HG03135 (cell line): ENCODE measurements around the gene MAP2K5.

Experiments used
- ATAC-seq: cut with Tn5 transposase; IDR thresholded peaks from one replicate; pipeline ENCODE4 v1.9.1; 2021; ENCODE audit warnings: mild to moderate bottlenecking, moderate library complexity; ENCODE audit not compliant: unreplicated experiment

Gene MAP2K5

DNA sequence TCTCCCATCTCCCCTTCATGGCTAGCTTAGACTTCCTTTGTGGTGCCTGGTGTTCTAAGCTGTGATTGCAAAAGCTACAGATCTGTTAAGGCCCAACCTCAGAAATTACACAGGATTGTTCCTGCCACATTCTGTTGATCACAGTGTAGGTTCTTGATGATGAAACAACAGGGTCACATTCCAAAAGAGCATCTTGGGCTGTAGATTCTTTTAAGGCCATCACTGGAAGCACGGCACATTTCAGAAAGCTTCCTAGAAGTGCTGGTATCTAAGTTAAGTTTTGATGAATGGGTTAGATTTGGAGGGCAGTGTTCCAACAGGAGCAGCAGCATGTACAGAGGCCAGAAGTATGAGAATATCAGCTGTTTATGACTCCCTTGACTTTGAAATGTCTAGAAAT is 175.3 kb downstream of the MAP2K5 start:
- no peak for ATAC-seq

DNA sequence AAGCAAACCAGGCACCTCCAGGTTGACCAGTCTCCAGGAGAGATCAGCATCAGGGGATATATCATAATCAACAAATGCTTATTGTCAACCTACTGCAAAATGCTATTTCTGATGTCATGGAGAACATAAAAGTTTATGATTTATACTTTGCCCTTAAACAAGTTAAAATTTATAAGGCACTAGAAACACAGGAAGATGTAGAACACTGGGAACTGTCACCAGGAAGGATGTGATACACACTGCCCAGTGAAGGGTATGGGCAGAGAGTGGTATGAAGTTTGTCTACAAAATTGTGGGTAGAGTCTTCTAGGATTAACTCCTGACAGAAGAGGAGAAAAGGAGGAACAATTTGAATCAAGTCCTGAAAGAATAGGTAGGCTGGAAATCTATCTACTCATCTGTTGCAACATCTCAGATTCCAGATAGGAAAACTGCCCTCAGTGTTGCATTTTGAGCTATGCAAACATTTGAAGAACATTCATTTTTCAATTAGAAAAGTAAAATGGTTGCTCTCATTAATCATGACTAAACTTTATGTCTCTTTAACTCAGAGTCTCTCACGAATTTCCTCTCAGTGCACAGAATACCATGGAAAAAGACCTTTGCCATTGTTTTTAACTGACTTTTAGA is 176.9 kb downstream of the MAP2K5 start:
- ATAC-seq: no peak

DNA sequence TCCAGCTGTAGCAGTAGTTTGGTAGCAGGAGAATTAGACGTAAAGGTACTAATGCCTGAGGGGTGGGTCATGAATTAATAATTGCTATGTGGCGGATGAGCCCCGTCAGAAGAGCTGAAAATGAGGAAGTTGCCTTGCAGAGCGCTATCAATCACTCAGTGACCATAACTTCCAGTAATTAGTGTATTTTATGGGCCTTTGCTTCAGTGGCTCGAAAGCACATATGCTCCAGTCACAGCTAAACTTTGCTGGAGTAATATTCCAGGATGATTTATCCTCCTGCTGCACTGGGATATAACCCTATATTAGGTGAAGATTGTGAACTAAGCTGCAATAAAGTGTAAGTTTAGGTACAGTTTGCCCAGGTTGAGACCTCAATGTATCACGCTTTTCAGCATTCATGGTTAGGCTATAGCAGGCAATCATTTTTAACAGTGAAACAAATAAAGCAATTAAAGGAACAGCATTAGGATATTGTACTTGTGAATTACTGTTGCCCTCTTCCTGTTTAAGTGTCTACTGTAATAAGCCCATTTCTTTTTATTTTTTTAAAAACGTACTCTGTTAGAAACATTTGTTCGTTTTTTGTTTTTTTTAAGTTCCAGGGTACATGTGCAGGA is 178.2 kb downstream of the MAP2K5 start:
- no peak for ATAC-seq

DNA sequence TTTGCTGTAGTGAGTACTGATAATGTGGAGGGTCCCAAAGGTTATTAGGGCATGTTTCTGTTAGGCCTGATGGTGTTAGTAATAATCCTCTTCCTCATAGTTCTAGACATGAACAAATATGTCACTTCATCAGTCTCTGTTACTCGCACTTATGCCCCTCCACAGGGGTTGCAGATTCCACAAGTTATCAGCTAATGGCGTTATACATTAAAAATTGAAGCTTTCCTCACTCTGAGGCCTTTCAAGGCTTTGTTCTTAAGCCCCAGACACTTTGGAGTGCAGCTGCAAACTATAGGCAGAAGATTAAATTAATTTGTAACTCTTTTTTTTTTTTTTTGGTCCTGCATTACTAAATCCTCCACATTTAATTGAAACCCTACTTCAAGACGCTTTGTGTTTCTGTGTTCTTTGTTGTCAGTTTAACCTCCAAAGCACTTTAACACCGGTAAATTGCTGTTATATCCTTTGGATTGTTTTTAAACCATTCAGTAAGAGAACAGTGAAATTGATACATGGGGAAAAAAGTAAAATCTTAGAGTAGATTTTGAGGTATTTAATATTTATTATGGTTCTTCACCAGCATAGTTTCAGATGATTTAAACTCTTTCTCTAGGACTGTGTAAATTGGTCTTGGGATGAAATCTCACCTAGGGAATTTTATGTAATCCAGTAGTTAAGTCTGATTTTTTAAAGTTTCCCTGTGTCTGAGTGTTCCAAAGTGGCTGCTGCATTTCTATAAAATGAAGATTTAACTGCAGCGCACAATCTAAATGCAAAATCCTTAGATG is 179.7 kb downstream of the MAP2K5 start:
- ATAC-seq: no peak

DNA sequence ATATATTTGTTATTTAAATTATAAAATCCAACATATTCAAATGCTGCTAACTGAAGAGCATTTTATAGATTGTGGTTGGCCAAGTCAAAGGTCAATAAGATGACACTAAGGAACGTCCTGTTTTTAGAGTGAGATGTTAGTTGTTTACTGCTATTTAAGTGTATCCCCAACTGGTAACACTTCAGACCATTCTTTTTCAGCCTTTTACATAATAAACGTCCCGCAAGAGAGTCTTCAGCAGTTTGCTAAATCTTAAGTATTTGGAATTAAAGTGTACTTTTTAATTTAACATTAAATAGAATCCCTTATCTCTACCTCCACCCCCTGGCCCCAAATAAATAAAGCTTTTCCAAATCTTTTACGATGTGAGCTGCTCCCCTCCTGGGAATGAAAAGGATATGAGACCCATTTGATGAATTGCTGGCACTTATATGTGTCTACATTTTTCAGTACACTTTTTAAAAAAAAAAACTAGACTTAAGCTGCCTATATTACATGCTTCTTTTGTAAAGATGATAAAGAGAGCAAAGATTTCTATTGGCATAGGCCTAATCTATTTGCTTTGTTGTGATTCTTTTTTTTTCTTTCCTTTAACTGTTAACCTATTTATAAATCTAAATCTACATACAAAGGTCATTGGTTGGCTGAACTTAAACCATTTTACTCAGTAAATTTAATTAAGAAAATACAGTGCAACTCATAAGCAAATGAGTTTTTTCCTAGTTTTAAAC is 181.0 kb downstream of the MAP2K5 start:
- ATAC-seq: no peak

DNA sequence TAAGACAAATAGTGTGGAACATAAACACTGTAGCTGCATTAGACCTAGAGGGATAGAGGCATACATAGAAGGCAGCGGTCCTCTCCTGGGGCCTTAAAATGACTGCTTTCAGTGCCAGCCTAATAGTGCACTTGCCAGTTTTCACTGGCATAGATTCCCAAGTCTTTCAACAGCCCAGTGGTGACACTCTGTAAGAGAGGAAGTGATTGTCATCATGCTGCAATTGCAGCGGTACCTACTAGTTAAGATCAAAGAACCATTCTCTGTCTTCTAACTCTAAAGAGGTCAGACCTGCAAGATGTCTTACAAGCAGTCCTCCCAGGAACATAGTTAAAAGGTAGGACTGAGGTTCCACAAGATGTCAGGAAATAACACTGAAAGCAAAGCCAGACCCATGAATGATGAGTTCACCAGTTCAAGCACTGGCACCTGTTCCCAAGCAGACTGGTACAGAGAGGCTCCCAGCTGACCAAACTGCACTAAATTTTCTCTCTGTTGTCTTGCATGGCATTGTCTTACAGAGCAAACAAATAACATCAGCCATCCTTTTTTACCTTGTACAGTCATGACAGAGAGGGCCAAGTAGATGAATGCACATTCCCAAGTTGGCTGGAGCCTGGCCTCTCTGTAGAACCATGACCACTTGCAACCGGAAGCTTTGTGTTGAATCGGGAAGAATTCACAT is 182.3 kb downstream of the MAP2K5 start:
- no peak for ATAC-seq

DNA sequence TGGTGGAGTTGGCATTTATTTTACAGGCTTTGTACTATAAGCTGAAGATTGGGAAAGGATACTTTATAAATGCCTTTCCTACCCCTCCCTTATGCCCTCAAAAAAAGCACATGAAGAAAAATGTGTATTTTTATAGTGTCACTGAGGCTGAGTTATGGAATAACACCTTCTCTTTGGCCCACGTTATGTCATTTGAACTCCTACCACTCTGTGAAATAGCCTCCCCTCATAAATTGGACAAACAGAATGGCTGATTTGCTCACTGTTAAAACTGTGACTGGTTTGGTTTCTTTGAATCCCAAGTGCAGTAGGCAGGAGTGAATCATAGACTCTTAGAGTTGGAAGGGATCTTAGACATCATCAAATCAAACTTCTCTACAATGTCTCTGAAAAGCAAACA is 187.6 kb downstream of the MAP2K5 start:
- ATAC-seq: no peak

DNA sequence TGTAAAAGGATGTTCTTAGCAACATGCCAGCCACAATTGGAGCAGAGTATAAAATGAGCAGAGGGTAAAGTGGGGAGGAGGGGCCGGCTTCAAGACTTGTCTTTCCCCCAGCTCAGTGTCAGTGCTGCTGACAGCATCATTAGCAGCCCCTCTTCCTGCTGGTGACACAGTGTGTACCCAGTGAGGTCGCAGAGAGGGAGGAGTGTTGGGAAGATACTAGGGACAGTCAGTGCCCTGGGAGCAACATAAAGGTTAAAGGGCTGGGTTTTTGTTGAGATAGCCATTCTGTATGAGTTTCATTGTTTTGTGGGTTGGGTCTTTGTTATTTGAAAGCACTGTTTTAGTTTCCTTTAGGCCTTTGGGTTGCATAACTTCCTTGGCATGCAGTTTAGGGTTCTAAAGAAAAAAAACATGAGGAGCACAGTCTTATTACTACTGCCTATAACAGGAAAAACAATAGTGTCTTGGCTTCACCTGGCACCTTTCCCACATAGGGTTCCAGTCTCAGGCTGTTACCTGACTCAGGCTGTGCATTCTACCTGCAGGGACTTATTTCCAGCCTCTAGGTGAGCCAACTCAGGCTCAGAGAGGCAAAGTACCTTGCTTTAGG is 188.7 kb downstream of the MAP2K5 start:
- no peak for ATAC-seq

DNA sequence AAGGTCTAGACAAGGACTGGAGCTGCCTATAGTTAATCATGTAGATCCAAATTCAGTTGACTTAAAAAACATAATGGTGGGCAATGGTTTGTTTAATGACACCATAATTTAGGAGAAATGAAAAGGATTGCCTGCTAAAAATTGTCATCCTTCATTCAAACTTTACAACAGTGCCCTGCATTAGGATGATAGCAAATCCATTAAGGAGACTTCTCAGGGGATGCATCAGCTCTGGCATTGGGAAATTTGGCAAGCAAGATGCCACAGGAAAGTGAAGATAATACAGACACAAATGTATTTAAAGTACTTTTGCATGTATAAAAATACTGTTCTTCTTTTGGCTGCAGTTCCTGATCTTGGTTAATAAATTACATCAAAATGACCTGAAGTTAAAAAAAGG is 189.7 kb downstream of the MAP2K5 start:
- ATAC-seq: no peak

DNA sequence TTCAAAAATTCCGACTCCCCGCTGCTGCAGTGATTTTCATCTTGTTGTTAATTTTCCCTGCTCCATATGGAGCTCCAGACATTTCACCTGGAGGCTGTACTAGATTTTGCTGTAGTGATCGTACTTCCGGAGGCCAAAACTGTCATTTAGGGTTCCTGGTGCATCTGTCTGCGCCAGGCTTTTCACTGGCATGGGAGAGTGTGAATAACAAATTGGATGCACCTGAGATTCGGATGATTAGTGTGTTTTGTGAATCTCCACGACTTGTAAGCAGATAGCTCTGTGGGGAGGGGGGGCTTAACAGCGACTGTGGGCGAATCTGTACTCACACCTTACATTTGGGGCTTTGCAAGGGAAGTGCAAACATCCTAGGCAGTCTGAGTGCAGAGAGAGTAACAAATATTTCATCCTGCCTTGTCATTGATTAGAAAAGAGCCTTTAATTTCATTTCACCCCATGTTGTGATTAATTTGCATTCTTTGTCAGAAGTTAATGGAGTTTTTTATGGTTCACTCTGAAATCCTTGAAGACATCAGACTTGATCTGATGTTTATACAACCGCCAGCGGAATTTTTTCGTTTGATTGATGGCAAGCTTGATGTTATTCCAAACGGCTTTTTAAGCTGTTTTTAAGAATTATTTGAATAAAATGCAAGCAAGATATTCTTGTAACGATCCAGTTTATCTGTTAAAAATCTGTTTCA is 190.3 kb downstream of the MAP2K5 start:
- ATAC-seq: no peak

DNA sequence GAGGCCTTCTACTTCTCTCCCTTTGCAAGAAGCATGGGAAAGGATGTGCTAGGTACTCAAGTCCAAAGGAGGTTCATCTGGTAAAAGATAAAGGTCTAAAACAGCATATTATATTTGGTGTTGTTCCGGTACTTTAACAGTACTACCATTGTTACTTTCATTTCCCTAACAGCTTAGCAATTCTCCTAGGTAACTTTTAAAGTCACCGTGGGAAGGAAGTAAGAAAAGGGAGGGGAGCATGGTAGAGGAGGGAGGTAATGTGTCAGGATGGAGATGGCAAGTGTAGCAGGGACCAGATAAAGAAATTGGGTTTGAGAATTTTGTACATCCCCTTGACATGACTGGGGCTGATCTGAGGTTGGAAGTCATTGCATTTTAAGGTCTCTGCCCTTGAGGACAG is 193.4 kb downstream of the MAP2K5 start:
- no peak for ATAC-seq

DNA sequence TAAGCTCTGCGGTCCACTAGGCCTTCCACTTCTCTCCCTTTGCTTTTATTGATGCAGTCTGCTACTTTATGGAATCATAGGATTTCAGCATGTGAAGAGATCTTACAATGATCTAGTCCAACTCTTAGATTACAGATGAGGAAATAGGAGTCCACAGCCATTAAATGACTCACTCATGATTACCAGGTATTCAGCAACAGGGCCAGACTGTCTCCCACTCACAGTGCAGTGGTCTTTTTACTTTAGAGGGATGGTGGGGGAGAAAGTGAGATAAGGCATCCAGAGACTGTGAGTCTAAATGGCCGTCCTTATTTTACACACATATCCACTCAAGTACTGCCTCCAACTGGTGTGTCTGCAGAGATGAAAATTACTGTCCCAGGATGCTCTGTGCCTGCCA is 194.3 kb downstream of the MAP2K5 start:
- ATAC-seq: no peak

DNA sequence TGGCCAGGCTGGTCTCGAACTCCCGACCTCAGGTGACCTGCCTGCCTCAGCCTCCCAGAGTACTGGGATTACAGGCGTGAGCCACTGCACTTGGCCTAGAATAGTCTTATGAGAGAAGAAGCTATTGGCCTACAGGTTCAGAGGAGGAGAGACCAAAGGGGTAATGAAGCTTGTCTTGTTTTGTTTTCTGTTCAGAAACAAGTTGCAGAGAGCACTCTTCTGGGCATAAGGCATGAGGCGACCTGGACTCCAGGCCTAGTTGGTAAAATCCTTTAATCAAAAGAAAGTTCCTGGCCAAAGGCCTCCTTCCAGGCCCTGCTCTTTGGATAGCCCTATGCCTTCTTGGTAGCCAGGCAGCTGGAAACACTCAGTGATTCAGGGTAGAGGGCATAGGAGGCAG is 195.6 kb downstream of the MAP2K5 start:
- ATAC-seq: no peak

DNA sequence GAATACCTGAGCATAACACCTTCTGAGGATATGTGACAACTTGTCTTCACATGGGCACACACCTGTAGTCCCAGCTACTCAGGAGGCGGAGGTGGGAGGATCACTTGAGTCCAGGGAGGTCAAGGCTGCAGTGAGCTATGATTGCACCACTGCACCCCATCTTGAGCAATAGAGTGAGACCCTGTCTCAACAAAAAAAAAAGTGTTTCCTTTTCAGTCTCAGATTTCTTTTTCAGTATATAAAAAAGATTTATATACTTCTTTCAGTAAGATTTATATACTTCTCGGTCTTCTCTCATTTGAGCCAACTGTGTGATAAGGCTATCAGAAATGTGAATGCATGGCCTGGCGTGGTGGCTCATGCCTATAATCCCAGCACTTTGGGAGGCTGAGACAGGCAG is 197.9 kb downstream of the MAP2K5 start:
- ATAC-seq: no peak

DNA sequence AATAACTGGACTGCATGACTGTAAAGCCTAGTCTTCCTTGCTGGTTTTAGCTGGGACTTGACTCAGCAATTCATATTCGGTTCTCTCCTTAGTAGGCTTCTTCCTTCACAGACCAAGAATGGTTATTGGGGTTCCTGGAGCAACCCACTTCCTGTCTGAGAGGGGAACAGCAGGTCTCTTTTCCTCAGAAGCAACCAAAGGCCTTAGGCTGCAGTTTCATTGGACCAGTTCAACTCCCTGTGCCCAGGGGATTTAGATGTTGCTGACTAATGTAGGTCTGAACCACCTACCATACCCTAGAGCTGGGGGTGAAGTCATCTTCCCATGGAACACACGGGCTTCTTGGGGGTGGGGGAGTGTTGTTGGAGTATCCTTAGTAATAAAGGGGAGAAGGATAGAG is 198.8 kb downstream of the MAP2K5 start:
- no peak for ATAC-seq

DNA sequence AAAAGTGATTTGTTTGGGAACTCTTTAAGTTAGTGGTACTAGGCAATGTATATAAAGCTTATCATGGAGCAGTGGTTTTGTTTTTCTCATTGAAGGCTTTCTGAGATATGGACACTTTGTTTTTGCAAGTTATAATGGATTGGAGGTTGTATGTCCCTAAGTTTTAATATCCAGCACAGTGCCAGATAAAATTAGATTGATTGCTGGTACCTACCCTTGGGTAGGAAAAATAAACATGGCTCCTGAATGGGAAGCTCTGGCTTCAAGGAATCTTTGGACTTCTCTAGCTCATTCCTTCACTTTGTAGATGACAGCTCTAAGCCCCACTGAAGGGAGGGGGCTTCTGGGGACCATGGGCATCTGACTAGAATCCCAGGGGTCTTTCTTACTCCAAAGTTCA is 201.1 kb downstream of the MAP2K5 start:
- ATAC-seq: no peak

DNA sequence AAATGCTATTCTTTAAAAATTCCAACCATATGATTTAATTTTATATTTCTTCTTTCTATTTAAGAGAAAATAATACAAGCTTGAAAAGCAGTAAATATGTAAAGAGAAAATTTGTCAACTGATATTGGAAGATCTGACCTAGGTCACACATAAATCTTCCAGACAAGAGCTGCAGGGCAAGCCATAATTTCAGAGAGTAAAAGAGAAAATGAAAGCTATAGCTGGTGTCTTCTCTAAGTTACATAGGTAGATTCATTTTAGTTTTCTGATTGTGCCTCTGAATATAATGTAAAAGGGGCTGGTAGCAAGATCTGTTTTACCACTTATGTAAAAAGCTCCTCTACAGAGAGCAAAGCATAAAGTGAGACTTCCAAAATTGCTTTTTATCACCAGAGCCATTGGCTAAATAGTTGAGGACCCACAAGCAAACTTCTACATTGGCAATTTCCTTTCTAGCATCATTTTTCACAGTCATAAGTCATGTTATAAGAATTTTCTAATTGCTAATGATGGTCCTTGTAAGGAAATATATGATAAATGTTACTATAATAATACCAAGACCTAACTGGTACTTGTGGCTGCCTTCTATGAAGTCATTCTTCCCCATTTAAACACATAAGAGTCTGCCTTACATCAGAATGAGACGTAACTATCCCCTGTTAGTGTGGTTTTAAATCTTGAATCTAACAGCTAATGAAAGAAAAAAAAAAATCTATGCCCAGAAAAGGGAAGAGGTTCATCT is 202.0 kb downstream of the MAP2K5 start:
- no peak for ATAC-seq

DNA sequence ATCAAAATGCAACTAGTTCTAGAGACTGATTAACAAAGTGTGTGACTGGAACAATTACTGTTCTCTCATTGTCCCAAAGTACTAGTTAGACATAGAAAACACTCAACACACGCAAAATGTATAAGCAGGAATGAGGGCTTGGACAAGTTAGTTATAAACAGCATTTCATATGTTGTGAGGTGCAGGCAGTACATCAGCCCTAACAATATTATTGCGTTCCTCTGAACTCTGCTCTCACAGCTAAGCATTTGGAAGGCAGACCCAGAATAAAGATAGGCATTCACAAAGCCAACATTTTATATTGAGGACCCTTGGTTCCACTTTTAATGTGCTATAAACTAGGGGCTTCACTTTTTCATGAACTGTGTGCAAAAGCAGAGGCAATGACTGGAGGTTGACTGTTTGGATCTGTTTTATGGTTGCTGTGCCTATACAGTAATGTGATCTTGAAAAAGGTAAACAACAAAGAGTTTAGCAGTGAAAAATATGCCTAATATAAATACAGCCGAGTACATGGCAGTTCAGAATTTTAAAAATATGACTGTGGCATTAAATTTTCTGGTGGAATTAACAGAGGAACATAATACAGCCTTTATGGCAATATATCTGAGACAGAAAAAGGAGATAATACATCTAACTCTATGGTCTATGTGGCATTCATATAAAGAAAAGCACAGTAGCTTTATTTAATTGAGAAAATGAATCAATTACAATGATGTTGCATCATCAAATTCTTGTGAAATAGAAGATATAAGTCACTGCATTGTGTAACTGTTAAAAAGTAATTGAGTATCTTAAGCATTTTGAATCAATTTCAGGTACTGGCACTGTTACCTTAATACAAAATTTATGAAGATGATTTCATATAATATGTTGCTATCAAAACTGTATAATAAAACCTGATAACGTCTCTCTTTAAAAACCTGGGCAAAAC is 202.8 kb downstream of the MAP2K5 start:
- ATAC-seq: no peak
